NCI-H1092 (cell line): Measurements from ENCODE around the gene TFEC.
"Not testable (repeated sequence)": the region's sequence is repeated elsewhere in the genome, so short reads cannot be mapped to it uniquely, and the experiment has no call there.

Experiments
- DNase-seq: peaks from one replicate; lab custom pipeline; 2025; lab: John Stamatoyannopoulos, UW

TFEC gene, protein sequence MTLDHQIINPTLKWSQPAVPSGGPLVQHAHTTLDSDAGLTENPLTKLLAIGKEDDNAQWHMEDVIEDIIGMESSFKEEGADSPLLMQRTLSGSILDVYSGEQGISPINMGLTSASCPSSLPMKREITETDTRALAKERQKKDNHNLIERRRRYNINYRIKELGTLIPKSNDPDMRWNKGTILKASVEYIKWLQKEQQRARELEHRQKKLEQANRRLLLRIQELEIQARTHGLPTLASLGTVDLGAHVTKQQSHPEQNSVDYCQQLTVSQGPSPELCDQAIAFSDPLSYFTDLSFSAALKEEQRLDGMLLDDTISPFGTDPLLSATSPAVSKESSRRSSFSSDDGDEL

GRCh38 chr7:116030651-116031276 is at the start of gene TFEC:
TFEC (minus strand) TSS chr7:116030763; CDS start chr7:115984441, 46,322 bp downstream.
- no peak for DNase-seq

DNA sequence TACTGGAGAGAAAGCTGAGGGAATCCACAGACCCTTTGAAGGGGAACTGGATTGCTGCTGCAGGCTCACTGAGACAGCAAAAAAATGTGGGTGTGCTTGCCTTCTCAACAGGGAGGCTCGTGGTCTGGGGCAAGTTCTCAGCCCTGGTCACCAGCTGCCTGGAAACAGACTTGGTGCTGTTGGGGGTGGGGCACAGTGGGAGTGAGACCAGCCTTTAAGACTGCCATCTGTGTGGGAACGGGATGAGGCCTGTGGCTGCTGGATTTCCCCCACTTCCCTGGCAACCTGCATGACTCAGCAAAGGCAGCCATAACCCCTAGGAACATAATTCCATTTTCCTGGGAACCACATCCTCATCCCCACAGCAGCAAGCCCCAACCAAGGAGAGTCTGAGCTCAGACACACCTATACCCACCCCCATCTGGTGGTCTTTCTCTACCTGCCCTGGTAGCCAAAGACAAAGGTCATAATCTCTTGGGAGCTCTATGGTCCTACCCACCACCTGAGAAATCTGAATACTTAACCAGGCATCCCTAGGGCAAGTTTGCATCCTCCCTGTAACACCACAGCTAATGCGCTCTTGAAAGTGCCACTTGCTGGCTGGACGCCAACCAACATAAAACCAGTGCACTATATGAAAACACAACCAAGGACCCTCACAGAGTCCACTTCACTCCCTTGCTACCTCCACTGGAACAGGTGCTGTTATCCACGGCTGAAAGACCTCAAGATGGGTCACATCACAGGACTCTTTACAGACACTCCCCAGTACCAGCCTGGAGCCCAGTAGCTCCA is 45.0 kb upstream of the TFEC start:
- no peak for DNase-seq

DNA sequence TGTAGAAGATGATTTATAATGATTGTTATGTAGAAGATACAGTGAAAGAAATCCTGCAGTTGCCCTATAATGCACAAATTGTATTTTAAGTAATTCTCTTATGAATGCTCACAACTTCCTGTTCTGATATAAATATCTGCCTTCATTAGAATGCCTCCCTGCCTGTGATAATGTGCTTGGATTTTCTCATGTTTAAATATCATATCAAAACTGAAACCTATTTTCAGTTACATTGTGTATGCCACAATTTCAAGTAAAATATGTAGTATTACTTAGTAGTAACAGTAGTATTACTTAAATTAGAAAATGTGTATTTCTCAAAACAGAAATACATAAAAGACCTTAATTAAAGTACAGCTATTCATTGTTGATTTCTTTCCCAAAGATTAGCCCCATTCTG is 41.1 kb upstream of the TFEC start:
- DNase-seq = no peak

DNA sequence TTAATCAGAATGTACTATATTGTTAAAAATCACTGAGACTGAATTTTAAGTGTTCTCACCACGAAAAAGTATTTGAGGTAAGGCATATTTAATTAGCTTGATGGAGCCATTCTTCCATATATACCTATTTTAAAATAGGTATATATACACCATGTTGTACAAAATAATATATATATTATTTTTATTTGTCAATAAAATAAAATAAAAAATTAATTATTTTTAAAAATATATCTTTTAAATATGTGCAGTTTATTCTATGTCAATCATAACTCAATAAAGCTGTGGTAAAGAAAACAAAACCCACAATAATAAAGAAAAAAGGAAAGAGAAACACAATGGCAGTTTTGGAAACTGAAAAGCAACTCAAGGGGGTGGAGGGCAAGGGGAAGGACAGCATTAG is 33.6 kb upstream of the TFEC start:
- DNase-seq = no peak

GRCh38 chr7:116062666-116063065 is 32.1 kb upstream of the TFEC start:
- no peak for DNase-seq

GRCh38 chr7:116052006-116052405 is 21.4 kb upstream of the TFEC start:
- no peak for DNase-seq

DNA sequence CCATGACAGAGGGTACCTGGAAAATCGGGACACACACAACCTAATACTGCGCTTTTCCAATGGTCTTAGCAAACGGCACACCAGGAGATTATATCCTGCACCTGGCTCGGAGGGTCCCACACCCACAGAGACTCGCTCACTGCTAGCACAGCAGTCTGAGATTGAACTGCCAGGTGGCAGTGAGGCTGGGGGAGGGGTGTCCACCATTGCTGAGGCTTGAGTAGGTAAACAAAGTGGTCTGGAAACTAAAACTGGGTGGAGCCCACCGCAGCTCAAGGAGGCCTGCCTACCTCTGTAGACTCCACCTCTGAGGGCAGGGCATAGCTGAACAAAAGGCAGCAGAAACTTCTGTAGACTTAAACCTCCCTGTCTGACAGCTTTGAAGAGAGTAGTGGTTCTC is 16.7 kb upstream of the TFEC start:
- not testable (repeated sequence) for DNase-seq

GRCh38 chr7:116045532-116045931 is 15.0 kb upstream of the TFEC start:
- DNase-seq = no peak

DNA sequence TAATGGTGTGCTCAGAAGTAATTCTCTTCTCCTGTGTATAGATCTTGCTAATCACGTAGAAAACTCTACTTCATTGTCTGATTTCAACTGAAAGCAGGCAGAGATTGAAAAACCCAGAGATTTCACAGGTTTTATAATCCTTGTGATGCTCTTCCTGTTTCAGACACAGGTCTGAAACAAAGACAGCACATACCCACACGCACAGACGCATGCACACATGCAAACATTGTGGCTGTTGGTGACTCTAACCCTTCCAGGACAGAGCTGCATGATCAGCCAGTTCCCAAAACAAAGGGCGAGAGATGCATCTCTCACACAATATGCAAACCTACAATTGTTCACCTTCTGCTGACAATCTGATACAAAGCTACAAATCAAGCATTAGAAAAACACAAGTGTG is 11.1 kb upstream of the TFEC start:
- no peak for DNase-seq

DNA sequence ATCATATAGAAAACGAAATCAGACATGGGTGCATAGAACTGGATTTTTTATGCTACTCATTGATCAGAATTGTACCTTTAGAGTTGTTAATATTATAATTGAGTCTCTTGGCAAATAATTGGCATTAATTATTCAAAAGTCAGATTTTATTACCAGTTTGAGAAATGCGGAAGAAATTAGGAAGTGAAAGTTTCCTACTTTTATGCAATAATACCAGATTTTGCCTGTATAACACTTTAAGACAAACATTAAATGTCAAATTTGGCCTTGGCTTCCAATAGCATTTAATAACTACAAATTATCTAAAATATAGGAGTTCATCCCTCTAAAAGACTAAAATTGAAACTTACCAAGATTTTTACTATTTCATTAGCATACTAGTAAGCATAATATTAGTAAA is 6.8 kb upstream of the TFEC start:
- no peak for DNase-seq

GRCh38 chr7:116034411-116034810 is 3.8 kb upstream of the TFEC start:
- no peak for DNase-seq

- DNase-seq = no peak
Measured at GRCh38 chr7:116032886-116033285, 2.3 kb upstream of the TFEC start.

DNA sequence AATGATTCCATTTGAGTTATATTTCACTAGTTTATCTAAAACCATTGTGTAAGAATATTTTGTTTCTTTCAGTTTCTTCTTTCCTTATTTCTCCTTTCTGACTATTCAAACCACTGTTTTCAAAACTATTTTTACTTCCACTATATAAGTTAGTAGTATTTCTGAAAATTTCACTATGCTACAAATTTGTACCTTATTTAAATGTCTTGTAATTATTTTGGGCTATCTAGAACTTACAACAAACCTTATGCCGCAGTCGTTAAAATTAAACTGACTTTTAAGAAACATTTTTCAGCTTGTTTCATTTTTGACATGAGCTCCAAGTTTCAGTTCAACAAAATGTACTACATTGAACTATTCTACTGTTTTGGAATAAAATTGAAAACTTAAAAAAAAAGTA is 1.8 kb downstream of the TFEC start:
- no peak for DNase-seq

GRCh38 chr7:116027786-116028185 is 2.8 kb downstream of the TFEC start:
- DNase-seq = no peak

DNA sequence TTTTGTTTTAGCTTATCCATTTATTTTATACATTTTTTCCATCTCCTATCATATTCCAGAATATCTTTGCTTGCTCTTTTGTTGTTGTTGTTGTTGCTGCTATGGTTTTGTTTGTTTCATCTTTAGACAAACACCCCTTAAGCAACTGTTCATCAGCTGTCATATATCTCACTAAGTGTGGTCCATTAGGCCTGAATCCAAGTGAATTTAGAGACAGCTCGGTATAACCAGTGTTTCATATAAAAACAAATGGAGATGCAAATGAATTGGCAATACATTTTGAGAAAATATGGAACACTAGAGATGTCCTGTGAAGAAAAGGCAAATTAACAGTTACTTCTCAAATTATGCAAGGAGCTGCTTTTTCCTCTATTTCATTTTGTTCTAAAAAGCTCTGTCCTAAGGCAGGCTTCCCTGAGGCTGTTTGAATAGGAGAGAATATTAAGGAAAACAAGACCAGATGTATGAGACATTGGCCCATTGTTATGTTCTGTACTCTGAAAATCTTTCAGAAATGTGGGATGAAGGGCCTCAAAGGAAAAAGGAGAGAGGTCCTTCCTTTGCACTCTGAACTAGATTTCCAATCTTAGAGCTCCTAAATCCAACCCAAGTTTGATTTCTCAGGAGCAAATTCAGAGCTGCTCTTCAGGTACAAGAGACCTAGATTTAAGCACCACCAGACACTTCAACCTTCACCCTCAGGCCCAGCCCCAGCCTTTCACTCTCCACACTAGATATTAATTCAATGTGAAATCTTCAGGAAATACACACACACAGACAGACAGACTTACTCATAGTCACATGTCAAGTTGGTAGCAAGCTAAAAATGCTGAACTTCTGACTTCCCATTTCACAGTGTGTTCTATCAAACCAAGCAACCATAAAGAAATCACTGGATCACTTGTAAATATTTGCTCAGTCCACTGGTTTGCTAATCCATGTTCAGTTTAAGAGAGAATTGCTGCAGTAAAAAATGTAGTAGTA is 5.4 kb downstream of the TFEC start:
- no peak for DNase-seq

DNA sequence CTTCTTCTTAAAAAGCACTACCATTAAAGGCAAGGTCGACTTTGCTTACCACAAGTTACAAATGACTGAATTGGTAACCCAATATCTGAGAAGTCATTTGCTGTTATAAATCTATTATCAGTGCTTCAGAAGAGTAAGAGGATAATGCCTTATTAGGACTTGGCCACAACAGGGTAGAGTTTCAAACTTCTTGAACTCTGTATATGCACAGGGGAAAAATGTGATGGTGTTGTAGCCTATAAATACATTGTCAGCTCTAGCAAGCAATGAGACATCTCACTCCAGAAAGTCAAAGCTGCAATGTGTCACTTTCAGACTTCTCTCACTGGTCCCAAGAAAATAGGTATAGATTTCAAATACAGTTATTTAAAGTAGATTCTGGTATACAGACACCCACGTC is 9.3 kb downstream of the TFEC start:
- DNase-seq = no peak

GRCh38 chr7:116018731-116019130 is 11.8 kb downstream of the TFEC start:
- no peak for DNase-seq

- DNase-seq = no peak
Measured at GRCh38 chr7:116013675-116014074, 16.9 kb downstream of the TFEC start.

GRCh38 chr7:116011584-116011983 is 19.0 kb downstream of the TFEC start:
- no peak for DNase-seq

GRCh38 chr7:116004762-116005161 is 25.8 kb downstream of the TFEC start:
- DNase-seq = not testable (repeated sequence)

DNA sequence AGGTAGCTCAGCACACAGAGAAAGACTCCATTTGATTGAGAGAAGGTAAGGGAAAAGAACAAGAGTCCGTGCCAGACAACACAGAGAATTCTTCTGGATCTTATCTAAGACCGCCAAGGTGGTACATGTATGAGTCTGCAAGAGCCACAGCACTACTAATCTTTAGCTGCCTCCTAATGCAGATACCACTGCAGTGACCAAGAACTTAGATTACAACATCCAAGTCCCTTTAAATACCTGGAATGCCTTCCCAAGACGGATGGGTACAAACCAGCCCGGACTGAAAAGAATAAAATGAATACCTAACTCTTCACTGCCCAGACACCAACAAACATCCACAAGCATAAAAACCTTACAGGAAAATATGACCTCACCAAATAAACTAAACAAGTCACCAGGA is 33.3 kb downstream of the TFEC start:
- no peak for DNase-seq

GRCh38 chr7:115995701-115996100 is 34.9 kb downstream of the TFEC start:
- DNase-seq = no peak
